Neural progenitor cell (in vitro differentiated cells): ENCODE data around the gene TMPRSS9.

ENCODE experiments used
- CTCF ChIP-seq: fragments of 200-600 bp; sonication (generic); IDR thresholded peaks from 2 replicates; pipeline ENCODE4 v1.5.1; 2017; ENCODE audit warnings: antibody characterized with exemption, mild to moderate bottlenecking
- EZH2 ChIP-seq: fragments of 200-600 bp; sonication (generic); IDR thresholded peaks from 2 replicates; pipeline ENCODE4 v1.6.1; 2017; ENCODE audit warnings: antibody characterized with exemption, mild to moderate bottlenecking, moderate library complexity
- EZH2phosphoT487 ChIP-seq: fragments of 200-600 bp; sonication (generic); IDR thresholded peaks from 2 replicates; pipeline ENCODE4 v1.6.1; 2017; ENCODE audit warnings: antibody characterized with exemption

DNA sequence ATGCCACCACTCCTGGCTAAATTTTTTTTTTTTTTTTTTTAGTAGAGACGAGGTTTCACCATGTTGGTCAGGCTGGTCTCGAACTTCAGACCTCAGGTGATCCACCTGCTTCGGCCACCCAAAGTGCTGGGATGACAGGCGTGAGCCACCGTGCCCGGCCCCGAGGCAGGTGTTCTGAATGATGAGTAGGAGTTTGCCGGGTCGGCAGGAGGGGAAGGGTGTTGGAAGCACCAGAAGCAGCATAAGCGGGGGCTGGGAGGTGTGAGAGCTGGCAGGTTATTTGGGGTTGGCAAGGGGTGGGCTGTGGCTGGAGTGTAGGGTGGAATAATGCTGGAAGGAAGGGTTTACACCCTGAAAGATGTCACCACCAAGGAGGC is 29.8 kb upstream of the TMPRSS9 start:
- TF ChIP-seq CTCF: no peak
- no peak for TF ChIP-seq EZH2
- no peak for TF ChIP-seq EZH2phosphoT487
